GM18519 (cell line): ENCODE measurements around the gene MAP4K1.

Experiments used
- ATAC-seq: cut with Tn5 transposase; IDR thresholded peaks from one replicate; pipeline ENCODE4 v1.9.1; 2021; ENCODE audit warnings: mild to moderate bottlenecking, moderate library complexity; ENCODE audit not compliant: unreplicated experiment, low FRiP score

MAP4K1 gene

DNA sequence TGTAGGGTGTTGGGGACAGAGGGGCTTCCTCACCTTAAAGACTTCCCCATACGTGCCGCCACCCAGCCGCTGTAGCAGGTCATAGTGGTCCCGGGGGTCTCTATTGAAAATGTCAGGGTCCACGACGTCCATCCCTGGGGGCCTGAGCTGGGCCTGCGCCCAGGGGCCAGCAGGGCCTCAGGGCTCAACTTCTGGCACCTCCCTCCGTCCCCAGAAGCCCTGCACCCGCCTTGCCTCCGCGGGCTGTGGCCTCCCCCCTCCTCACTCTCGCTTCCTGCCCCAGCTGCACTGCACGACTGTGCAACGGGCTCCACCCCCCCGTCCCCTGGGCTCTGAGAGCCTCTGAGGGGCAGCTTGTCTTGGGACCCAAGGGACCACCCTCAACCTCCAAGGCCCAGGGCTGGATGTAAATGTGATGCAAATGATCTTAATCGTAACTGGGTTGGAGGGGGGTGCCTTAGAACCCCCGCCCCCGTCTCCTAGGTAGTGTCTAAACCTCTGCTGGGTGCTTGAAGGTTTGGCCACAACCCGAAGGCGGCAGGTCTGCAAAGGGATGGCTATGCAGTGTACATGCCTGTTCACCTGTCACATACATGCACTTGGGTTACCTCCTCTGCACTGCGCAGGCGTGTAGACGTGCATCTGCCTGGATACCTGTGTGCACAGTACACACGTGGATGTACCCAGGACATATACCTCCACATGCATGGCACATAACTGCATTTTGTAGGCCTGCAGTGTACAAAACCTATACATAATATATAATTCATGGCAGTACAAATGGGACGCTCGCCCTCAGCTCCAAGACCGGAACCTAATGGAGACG, at the start of gene MAP4K1:
MAP4K1 (minus strand) TSS at position 190 of the 826 bp plus-strand sequence; CDS start at position 132, 58 bp downstream.
- peak; percentile 44 for ATAC-seq

DNA sequence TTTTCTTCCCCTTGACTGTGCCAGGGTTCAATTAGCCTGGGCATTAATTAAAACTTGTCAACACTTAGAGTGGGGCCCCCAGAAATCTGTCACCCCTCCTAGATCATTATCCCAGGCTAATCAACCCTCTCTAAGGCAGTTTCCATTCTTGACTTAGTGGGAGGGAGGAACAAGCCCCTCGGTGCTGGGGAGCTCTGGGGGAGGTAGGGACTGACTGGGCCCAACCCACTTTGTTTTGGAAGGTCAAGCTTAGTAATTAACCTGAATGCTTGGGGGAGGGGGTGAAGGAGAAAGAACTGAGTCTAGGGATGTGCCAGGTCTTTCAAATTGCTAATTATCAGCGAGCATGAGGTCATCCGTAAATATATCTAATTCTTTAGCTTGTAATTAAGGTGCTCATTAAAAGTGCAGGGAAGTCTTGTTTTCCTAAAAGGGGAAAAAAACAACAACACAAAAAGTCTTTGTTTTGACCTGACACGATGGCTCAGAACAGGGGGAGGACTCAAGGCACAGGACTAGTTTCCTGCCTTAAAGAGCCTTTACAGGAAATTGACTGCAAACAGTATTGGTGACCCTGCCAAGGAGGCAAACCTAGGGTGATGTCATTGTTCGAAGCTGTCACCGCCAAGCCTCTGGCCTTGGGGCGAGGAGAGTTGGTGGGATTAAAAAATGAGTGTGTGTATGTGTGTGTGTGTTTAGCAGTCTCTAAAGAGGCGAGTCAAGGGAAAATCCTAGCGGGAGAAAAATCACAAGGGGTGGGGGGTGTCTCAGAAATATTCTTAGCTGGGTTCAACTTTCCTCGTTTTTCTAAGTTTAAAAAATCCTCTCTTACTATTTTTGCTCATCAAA, 49.1 kb upstream of the MAP4K1 start:
- ATAC-seq = no peak

GRCh38 chr19:38665950-38666662, 48.4 kb upstream of the MAP4K1 start:
- ATAC-seq = no peak

- no peak for ATAC-seq
These were observed 47.6 kb upstream of the MAP4K1 start for GRCh38 chr19:38665219-38665931.

- ATAC-seq = no peak
These were observed 46.9 kb upstream of the MAP4K1 start for GRCh38 chr19:38664503-38665211.

DNA sequence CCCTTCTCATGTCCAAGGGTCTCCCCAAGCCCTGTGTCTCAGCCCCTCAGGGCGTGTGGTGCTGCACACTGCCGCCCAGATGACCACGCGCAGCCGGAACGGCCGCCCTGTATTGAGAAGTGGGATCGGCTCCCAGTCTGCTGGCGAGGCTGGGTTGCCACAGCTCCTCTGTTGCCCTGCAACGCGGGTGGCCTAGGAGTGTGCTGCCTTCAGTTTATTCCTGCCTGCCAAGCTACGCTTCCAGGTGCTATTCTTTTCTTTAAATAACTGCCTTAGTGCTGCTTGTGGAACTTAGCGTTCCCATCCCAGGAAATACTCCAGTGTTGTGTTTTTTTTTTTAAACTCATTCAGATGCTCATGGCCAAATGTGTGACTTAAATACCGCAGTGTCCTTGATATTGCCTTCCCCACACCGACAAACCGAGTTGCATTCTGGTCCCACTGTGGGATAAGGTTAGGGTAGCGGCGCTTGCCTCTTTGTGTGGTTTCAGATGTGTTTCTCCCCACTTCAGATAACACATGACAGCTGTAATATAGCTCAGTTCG, 46.3 kb upstream of the MAP4K1 start:
- ATAC-seq = no peak

- ATAC-seq = no peak
These were observed 45.5 kb upstream of the MAP4K1 start for GRCh38 chr19:38663156-38663651.

DNA sequence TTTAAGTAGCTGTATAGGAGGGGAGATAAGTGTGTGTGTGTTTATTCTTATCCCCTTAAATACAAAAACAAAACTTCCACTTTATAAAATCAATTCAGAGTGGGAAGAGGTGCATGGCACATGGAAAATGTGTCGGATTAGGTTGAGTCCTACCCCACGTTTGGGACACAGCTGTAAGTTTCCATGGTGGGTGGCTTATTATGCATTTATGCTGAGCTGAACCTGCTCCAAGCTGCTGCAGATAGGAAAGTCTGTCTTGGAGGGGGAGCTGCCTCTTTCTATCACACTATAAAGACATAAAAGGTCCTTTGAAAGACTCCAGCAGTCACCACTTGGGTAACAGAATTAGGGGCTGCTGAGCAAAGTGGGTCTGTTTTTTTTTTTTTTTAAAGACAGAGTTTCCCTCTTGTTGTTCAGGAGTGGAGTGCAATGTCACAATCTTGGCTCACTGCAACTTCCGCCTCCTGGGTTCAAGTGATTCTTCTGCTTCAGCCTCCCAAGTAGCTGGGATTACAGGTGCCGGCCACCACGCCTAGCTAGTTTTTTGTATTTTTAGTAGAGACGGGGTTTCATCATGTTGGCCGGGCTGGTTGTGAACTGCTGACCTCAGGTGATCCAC, 44.9 kb upstream of the MAP4K1 start:
- ATAC-seq = no peak

DNA sequence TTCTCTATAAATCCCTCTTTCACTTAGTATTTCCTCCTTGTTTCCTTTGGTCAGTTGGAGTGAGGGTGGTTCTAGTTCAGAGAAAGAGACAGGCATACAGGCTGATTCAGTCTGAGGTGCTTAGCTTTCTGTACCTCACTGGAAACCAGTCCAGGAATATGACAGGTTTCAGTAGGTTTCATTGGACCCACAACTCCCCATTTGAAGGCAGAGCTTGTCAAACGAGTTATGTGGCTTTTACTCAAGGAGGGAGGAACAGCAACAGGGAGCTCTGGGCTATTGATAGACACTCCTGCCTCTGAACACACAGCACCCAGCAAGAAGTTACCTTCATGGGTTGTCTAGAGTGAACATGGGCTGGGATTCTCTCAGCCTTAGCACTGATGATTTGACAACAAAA, 44.2 kb upstream of the MAP4K1 start:
- ATAC-seq = no peak

- no peak for ATAC-seq
These were observed 43.4 kb upstream of the MAP4K1 start for GRCh38 chr19:38661136-38661535.

GRCh38 chr19:38660724-38661123, 43.0 kb upstream of the MAP4K1 start:
- no peak for ATAC-seq

GRCh38 chr19:38658462-38659306, 40.9 kb upstream of the MAP4K1 start:
- no peak for ATAC-seq

DNA sequence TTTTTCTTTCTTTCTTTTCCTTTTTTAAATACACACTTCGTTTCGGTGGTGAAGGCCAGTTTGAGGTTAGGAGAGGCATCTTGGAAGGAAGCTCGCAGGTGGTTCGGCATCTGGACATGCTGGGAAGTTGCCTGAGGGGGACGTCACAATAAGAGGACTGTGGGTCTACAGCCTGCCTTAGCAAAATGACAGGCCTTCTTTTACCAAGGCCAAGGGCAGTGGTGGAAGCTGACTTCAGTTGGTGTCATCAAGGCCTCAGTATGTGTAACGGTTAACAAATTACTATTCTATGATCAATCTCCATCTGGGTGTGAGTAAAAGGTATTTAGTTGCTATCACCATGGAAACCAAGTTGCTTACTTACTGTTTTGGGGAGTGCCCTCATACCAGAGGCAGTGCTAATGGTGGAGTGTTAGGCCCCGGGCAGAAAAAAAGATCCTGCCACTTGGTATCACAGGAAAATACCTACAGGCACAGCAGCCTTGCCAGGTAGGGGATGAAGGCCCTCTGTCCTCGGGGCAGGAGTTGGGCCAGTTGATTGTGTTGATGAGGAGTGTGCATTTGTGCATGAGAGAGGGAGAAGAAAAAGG, 40.0 kb upstream of the MAP4K1 start:
- ATAC-seq = no peak

DNA sequence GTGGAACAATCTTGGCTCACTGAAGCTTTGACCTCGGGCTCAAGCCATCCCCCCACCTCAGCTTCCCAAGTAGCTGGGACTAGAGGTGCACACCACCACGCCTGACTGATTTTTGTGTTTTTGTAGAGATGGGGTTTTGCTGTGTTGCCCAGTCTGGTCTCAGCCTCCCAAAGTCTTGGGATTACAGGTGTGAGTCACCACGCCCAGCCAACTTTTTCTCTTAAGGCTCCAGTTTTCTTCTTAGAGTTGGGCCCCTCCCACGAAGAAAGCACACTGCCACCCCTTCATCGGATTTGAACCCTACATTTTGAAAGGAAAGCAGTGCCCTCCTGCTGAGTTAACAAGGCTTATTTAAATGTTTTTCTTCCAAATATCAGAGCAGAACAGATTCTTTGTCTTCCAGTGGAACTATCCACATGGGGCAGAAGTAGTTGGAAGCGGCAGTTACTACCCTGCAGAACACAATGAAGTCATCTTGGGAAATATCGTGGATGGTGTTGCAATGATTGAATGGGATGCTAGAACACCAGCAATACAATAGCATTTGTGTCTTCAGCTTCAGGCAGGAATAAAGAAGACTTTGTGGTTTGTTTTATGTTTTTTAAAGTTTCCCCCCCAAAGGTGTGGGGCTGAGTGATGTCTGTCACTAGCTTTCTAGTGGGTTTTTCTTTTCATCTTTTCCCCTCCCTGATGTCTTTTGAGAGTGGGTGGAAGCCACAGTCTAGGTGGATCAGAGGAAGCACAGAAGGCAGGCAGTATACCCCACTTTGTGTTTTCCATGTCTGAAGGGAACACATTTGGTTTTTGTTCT, 38.6 kb upstream of the MAP4K1 start:
- no peak for ATAC-seq

DNA sequence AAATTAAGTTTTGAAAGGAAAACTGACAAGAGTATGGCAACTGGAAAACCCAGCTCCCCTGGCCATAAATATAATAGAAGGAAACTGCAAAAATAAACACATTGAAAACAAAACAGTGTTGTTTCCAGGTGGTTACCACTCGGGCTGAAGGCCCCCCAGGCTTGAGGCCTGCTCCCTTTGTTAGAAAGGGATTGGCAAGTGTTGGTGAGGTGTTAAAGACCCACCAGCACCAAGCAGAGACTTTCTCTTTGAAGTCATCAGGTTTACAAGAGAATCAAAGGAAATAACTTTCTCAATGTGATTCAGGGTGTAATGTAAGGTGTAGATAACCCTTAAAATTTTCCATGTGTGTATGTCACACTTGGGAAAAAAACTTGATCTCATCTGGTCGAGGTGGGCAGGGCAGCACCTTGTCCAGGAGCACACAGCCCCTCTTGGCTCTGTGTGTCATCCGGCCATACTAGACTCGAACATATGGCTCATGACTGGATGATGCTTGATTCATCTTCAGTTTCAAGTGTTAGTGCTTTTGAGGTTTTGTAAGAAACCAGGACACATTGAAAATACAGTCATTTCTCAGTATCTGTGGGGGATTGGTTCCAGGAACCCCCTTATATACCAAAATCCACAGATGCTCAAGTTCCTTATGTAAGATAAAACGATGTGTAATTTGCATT, 37.5 kb upstream of the MAP4K1 start:
- no peak for ATAC-seq

DNA sequence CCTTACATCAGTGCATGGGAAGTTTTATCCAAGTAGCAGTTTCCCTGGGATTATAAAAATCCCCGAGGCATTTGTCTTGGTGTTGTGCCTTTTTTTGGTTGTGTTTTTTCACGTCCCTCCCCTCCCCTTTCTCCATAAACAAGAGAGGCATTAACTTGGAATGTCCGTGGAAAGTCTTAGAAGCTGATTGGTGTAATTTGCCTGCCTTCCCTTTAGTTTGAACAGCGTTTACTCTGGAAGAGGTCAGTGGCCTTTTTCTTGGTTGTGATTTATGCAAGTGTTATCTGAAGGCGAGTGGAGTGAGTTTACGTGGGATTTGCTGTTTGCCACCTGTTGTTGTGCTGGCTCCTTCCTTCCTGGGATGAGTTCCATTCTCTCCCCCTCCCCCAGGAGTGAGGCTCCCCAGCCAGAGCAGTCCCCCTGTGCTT, 36.9 kb upstream of the MAP4K1 start:
- ATAC-seq = no peak
